ENCODE data around the gene WWOX. TPM values are rescaled to one million over a fixed set of nuclear protein-coding genes. Genes with fewer than 3 reads are reported as not detected.

The WWOX gene
- total RNA-seq, 1 donor from 2014 or later: 29.6 TPM

GRCh38 chr16:78650339-78651074, 551.1 kb downstream of the WWOX start:
- no peak for TF ChIP-seq CTCF (conservative IDR thresholded peaks at IDR 0.05; ENCODE audit: low read depth, low read length)
- no peak overlapping the region for H3K4me3 ChIP-seq (ENCODE audit: low read depth, low read length)
- DNase-seq (ENCODE audit: low read depth): no peak

GRCh38 chr16:78654929-78655328, 555.5 kb downstream of the WWOX start:
- no peak for TF ChIP-seq CTCF (conservative IDR thresholded peaks at IDR 0.05; ENCODE audit: low read depth, low read length)
- no peak overlapping the region for H3K4me3 ChIP-seq (ENCODE audit: low read depth, low read length)
- no peak for DNase-seq (ENCODE audit: low read depth)

- no peak for TF ChIP-seq CTCF (conservative IDR thresholded peaks at IDR 0.05; ENCODE audit: low read depth, low read length)
- H3K4me3 ChIP-seq (ENCODE audit: low read depth, low read length): no peak overlapping the region
- no peak for DNase-seq (ENCODE audit: low read depth)
These were observed 556.1 kb downstream of the WWOX start for GRCh38 chr16:78655331-78656113.

GRCh38 chr16:78656887-78657286, 557.4 kb downstream of the WWOX start:
- H3K4me3 ChIP-seq (ENCODE audit: low read depth, low read length): no peak overlapping the region
- TF ChIP-seq CTCF (conservative IDR thresholded peaks at IDR 0.05; ENCODE audit: low read depth, low read length): no peak
- no peak for DNase-seq (ENCODE audit: low read depth)

- DNase-seq (ENCODE audit: low read depth): no peak
- no peak for TF ChIP-seq CTCF (conservative IDR thresholded peaks at IDR 0.05; ENCODE audit: low read depth, low read length)
- no peak overlapping the region for H3K4me3 ChIP-seq (ENCODE audit: low read depth, low read length)
These were observed 559.8 kb downstream of the WWOX start for GRCh38 chr16:78659216-78659615.

- no peak for TF ChIP-seq CTCF (conservative IDR thresholded peaks at IDR 0.05; ENCODE audit: low read depth, low read length)
- H3K4me3 ChIP-seq (ENCODE audit: low read depth, low read length): no peak overlapping the region
- no peak for DNase-seq (ENCODE audit: low read depth)
These were observed 560.3 kb downstream of the WWOX start for GRCh38 chr16:78659668-78660217.

Measured in epithelial cell of proximal tubule (primary cell).